Measurements from ENCODE around the gene ANO7. TPM values are rescaled to one million over a fixed set of nuclear protein-coding genes. Genes with fewer than 3 reads are reported as not detected.

Gene ANO7
- total RNA-seq, 1 donor from 2014 or later = under 0.01 TPM

DNA sequence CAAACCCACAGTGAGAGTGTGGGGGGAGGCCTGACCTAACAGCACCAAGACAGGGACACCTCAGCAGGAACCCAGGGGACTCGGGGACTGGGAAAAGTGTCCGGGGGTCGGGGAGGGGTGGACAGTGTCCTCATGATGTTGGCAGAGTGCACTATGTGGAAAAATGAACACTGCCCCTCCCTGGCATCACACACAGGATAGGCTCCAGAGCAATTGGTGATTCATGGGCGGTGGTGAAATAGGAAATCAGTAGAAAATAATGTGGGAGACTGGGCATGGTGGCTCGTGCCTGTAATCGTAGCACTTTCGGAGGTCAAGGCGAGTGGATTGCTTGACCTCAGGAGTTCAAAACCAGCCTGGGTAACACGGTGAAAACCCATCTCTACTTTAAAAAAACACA, 3.6 kb upstream of the ANO7 start:
- no peak for FAIRE-seq
- TF ChIP-seq, protein P1, sequence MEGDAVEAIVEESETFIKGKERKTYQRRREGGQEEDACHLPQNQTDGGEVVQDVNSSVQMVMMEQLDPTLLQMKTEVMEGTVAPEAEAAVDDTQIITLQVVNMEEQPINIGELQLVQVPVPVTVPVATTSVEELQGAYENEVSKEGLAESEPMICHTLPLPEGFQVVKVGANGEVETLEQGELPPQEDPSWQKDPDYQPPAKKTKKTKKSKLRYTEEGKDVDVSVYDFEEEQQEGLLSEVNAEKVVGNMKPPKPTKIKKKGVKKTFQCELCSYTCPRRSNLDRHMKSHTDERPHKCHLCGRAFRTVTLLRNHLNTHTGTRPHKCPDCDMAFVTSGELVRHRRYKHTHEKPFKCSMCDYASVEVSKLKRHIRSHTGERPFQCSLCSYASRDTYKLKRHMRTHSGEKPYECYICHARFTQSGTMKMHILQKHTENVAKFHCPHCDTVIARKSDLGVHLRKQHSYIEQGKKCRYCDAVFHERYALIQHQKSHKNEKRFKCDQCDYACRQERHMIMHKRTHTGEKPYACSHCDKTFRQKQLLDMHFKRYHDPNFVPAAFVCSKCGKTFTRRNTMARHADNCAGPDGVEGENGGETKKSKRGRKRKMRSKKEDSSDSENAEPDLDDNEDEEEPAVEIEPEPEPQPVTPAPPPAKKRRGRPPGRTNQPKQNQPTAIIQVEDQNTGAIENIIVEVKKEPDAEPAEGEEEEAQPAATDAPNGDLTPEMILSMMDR (IDR thresholded peaks at IDR 0.05; ENCODE audit: insufficient read depth, low read length, severe bottlenecking) = no peak
- Histone ChIP-seq H3K27me3 (ENCODE audit: control insufficient read depth, insufficient read depth, low read length) (no peaks in the 10 kb centered on the region), H3K36me3 (ENCODE audit: control insufficient read depth, insufficient read depth, low read length) (no peaks in the 10 kb centered on the region), H3K4me3 (ENCODE audit: low read depth, low read length) (no peak overlapping the region)
- DNase-seq (ENCODE audit: low read depth) = no peak

DNA sequence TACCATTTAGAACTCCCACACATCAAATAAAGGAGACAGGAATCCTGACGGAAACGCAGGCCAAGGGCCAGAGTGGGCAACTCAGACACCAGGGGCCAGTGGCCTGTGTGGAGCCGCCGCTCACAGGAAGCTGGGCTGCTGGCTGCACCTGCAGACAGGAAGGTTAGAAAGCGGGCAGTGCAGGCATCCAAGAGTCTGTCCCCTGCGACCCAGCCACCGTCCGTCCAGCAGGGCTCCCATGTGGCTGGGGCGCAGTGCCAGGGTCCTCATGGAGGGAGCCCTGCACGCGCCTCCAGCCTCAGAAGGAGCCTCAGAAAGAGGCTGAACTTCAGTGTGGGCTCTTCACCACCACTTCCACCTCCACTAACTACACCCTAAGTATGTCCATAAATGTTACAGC, 2.5 kb upstream of the ANO7 start:
- DNase-seq (ENCODE audit: low read depth) = no peak
- no peak overlapping the region for H3K4me3 ChIP-seq (ENCODE audit: low read depth, low read length)
- FAIRE-seq = no peak

DNA sequence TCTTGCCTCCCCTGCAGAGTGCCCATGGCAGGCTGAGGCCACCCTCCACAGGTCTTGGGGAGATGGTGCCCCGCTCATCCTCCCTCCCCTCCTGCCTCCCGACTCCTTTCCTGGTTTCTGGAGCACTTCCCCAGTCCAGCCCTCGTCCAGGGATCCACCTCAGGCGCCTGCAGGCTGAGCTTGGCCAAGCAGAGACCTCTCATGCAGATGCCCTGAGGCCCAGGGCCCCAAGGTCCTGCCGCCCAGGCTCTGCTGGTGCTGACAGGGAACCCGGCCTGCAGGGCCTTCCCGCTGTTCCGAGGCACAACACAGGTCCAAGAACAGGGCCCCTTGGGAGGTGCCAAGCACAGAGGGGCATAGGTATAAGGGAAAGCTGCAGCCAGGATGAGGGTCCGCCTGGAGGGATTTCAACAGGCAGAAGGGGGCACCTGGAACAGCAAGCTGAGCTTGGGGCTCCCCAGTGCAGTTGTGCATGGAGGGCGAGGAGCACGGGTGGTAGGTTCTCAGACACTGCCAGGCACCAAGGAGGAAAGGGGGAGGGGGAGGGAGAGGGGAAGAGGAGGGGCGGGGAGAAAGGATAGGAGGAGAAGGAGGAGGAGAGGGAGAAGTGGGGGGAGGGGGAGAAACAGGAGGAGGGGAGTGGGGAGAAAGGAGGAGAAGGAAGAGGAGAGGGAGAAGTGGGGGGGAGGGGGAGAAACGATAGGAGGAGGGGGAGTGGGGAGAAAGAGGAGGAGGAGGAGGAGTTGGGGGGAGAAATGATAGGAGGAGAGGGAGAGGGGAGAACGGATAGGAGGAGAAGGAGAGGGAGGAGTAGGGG, 1.2 kb upstream of the ANO7 start:
- TF ChIP-seq, protein P1 (IDR thresholded peaks at IDR 0.05; ENCODE audit: insufficient read depth, low read length, severe bottlenecking) = no peak
- DNase-seq (ENCODE audit: low read depth) = no peak
- no peaks in the 10 kb centered on the region for H3K36me3 ChIP-seq (ENCODE audit: control insufficient read depth, insufficient read depth, low read length)
- no peak for FAIRE-seq
- H3K4me3 ChIP-seq (ENCODE audit: low read depth, low read length) = no peak overlapping the region
- no peaks in the 10 kb centered on the region for H3K27me3 ChIP-seq (ENCODE audit: control insufficient read depth, insufficient read depth, low read length)

More for the DNA sequence above, 2.5 kb upstream of the ANO7 start:
- no peaks in the 10 kb centered on the region for H3K36me3 ChIP-seq (ENCODE audit: control insufficient read depth, insufficient read depth, low read length)
- no peaks in the 10 kb centered on the region for H3K27me3 ChIP-seq (ENCODE audit: control insufficient read depth, insufficient read depth, low read length)
- TF ChIP-seq, protein P1 (IDR thresholded peaks at IDR 0.05; ENCODE audit: insufficient read depth, low read length, severe bottlenecking) = no peak

DNA sequence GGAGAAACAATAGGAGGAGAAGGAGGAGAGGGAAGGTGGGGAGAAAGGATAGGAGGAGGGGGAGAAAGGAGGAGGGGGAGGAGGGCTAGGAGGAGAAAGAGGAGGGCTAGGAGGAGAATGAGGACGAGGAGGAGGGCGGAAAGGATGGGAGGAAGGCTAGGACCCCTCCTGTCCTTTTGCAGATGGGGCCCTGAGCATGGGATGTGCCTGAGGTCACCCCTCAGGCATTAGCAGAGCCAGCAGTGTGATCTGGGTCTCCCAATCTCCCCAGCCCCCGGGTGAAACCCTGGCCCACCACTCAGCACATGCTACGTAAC, 601 bp upstream of the ANO7 start:
- Histone ChIP-seq H3K4me3 (ENCODE audit: low read depth, low read length) (no peak overlapping the region), H3K27me3 (ENCODE audit: control insufficient read depth, insufficient read depth, low read length) (no peaks in the 10 kb centered on the region), H3K36me3 (ENCODE audit: control insufficient read depth, insufficient read depth, low read length) (no peaks in the 10 kb centered on the region)
- FAIRE-seq (no peak), DNase-seq (ENCODE audit: low read depth) (no peak)
- TF ChIP-seq, protein P1 (IDR thresholded peaks at IDR 0.05; ENCODE audit: insufficient read depth, low read length, severe bottlenecking) = no peak

DNA sequence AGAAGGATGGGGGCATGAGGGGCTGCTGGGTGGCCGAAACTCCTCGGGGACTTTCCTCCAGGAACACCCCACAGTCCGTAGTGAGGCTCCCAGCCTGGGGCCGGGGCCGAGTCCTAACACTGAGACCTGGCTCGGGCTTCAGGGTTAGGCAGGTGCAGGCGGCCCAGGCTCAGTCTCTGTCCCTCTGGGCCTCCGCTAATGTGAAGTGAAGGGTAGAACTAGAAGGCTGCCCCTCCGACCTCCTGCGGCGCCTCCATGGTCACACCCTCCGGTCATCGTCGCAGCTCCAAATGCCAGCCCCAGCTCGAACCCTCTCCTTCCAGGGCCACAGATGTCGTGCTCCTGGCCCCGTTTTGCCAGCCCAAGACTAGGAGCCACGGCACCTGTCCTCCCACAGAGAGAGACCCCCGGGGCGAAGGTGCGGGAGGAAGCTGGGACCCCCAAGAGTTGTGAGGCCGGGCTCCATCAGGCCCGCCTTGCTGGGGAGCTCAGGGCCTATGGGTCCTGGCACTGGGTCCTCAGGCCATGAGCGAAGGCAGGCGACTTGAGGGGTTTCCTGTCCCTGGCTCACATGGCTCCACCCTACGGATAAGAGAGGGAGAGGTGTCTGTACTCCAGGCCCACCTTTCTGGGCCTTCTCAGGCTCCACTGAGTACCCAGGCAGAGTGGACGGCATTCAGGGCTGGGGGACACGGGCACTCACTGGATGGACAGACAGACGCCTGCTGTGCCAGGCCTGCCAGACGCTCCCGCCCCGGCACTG, 797 bp downstream of the ANO7 start:
- FAIRE-seq (no peak), DNase-seq (ENCODE audit: low read depth) (no peak)
- H3K27me3 ChIP-seq (ENCODE audit: control insufficient read depth, insufficient read depth, low read length) = no peaks in the 10 kb centered on the region
- TF ChIP-seq, protein P1 (IDR thresholded peaks at IDR 0.05; ENCODE audit: insufficient read depth, low read length, severe bottlenecking) = no peak
- no peaks in the 10 kb centered on the region for H3K36me3 ChIP-seq (ENCODE audit: control insufficient read depth, insufficient read depth, low read length)
- H3K4me3 ChIP-seq (ENCODE audit: low read depth, low read length) = no peak overlapping the region
